Ramos (cell line): ENCODE data around the gene MYOM1.

ENCODE experiments used
- in situ Hi-C: fragments of 300-500 bp; cut with MboI; formaldehyde crosslinking; loops from one replicate; pipeline ENCODE4 v1.14.3; 2022; ENCODE audit warnings: low sequenced_read_pairs; ENCODE audit not compliant: unreplicated experiment

The MYOM1 gene

GRCh38 chr18:3126457-3127097, 93.2 kb downstream of the MYOM1 start:
- in situ Hi-C loops = loop anchor here (25.0 kb wide), 1 partner anchor 189 kb away; no protein-coding TSS in a partner anchor

GRCh38 chr18:3124822-3125221, 94.9 kb downstream of the MYOM1 start:
- in situ Hi-C loops = loop anchor here (25.0 kb wide), 1 partner anchor 188 kb away; no protein-coding TSS in a partner anchor

- in situ Hi-C loops = no loop called here
These were observed 96.9 kb downstream of the MYOM1 start for GRCh38 chr18:3122851-3123250.

- in situ Hi-C loops = no loop called here
These were observed 98.5 kb downstream of the MYOM1 start for GRCh38 chr18:3121259-3121658.

GRCh38 chr18:3120356-3120755, 99.4 kb downstream of the MYOM1 start:
- in situ Hi-C loops = no loop called here

GRCh38 chr18:3119401-3120341, 100.1 kb downstream of the MYOM1 start:
- in situ Hi-C loops = no loop called here

GRCh38 chr18:3118195-3119010, 101.4 kb downstream of the MYOM1 start:
- in situ Hi-C loops = no loop called here

GRCh38 chr18:3117493-3118192, 102.1 kb downstream of the MYOM1 start:
- in situ Hi-C loops = no loop called here

GRCh38 chr18:3115447-3116030, 104.2 kb downstream of the MYOM1 start:
- in situ Hi-C loops = no loop called here

- in situ Hi-C loops = no loop called here
These were observed 105.3 kb downstream of the MYOM1 start for GRCh38 chr18:3114451-3114850.

GRCh38 chr18:3114026-3114425, 105.7 kb downstream of the MYOM1 start:
- in situ Hi-C loops = no loop called here

GRCh38 chr18:3111523-3112240, 108.1 kb downstream of the MYOM1 start:
- in situ Hi-C loops = no loop called here

GRCh38 chr18:3110034-3110752, 109.6 kb downstream of the MYOM1 start:
- in situ Hi-C loops = no loop called here

GRCh38 chr18:3107740-3108151, 112.0 kb downstream of the MYOM1 start:
- in situ Hi-C loops = no loop called here

GRCh38 chr18:3104190-3105054, 115.3 kb downstream of the MYOM1 start:
- in situ Hi-C loops = no loop called here

GRCh38 chr18:3103576-3103975, 116.2 kb downstream of the MYOM1 start:
- in situ Hi-C loops = no loop called here

- in situ Hi-C loops = no loop called here
These were observed 116.8 kb downstream of the MYOM1 start for GRCh38 chr18:3102983-3103382.
